Posterior vena cava (tissue), 2 donors: ENCODE measurements around the gene MYL3. TPM values are rescaled to one million over a fixed set of nuclear protein-coding genes. Genes with fewer than 3 reads are reported as not detected.
A peak's percentile ranks its signal among the peaks of the same experiment; 100 is the strongest.

Source experiments
- DNase-seq: peaks from one replicate; pipeline ENCODE4 v3.0.0-alpha.2; 2020; ENCODE audit warnings: low spot score
- intact Hi-C, 2 donors: fragments of 100-400 bp; cut with DNase I; formaldehyde crosslinking; loops; one replicate each; pipeline versions ENCODE4 v1.14.1 to v1.14.2; 2022 to 2023
- total RNA-seq, 2 donors: library from RNA; stranded (reverse); fragmentation: NEBNext Ultra II Directional; extraction: Animal tissue kit (Norgen Biotek cat#: 25700); gene quantifications; one replicate each; pipeline ENCODE4 v1.2.1, GENCODE V29; 2021
- donor health status: DM: yes; HTN: yes; CAD: no.
- donor health status: DM: yes; HTN: yes; CAD: no.

Gene MYL3
- total RNA-seq, 2 donors from 2014 or later = 3.2 to 5.9 TPM

- intact Hi-C loops = no loop called here
- no peak for DNase-seq
These were observed 10.3 kb upstream of the MYL3 start for GRCh38 chr3:46873521-46873920.

- DNase-seq = no peak
- intact Hi-C loops = no loop called here
These were observed 8.0 kb upstream of the MYL3 start for GRCh38 chr3:46871222-46871621.

GRCh38 chr3:46870651-46871050, 7.4 kb upstream of the MYL3 start:
- intact Hi-C loops = no loop called here
- DNase-seq = no peak

GRCh38 chr3:46869440-46869839, 6.2 kb upstream of the MYL3 start:
- DNase-seq = no peak
- intact Hi-C loops = loop anchor here in 1 of 2 donors (5.0 to 10.0 kb wide), 2 partner anchors 38 to 165 kb away; partner anchors contain the start of gene TMIE

- intact Hi-C loops = loop anchor here in 1 of 2 donors (5.0 to 10.0 kb wide), 2 partner anchors 38 to 164 kb away; partner anchors contain the start of gene TMIE
- DNase-seq = no peak
These were observed 5.7 kb upstream of the MYL3 start for GRCh38 chr3:46868948-46869347.

- intact Hi-C loops = loop anchor here in 1 of 2 donors (5.0 to 10.0 kb wide), 2 partner anchors 39 to 163 kb away; partner anchors contain the start of gene TMIE
- no peak for DNase-seq
These were observed 5.0 kb upstream of the MYL3 start for GRCh38 chr3:46868287-46868686.

GRCh38 chr3:46867550-46867898, 4.3 kb upstream of the MYL3 start:
- intact Hi-C loops = loop anchor here in 1 of 2 donors (5.0 to 10.0 kb wide), 2 partner anchors 40 to 163 kb away; partner anchors contain the start of gene TMIE
- DNase-seq = peak; percentile 94

- peak; percentile 94 for DNase-seq
- intact Hi-C loops = loop anchor here in 1 of 2 donors (5.0 to 10.0 kb wide), 2 partner anchors 40 to 162 kb away; partner anchors contain the start of gene TMIE
These were observed 3.7 kb upstream of the MYL3 start for GRCh38 chr3:46866720-46867549.

GRCh38 chr3:46866032-46866595, 2.9 kb upstream of the MYL3 start:
- peak; percentile 47 for DNase-seq
- intact Hi-C loops = loop anchor here in 1 of 2 donors (5.0 to 10.0 kb wide), 2 partner anchors 41 to 161 kb away; partner anchors contain the start of gene TMIE

- intact Hi-C loops = loop anchor here in 1 of 2 donors (5.0 to 10.0 kb wide), 2 partner anchors 42 to 161 kb away; partner anchors contain the start of gene TMIE
- DNase-seq = peak; percentile 38
These were observed 2.3 kb upstream of the MYL3 start for GRCh38 chr3:46865546-46865945.

- intact Hi-C loops = loop anchor here in 1 of 2 donors (5.0 to 10.0 kb wide), 2 partner anchors 42 to 160 kb away; partner anchors contain the start of gene TMIE
- peak; percentile 49 for DNase-seq
These were observed 1.8 kb upstream of the MYL3 start for GRCh38 chr3:46865031-46865507.

GRCh38 chr3:46864061-46864881, 1.0 kb upstream of the MYL3 start:
- DNase-seq = peak; percentile 78

GRCh38 chr3:46862369-46863025, 747 bp downstream of the MYL3 start:
- intact Hi-C loops = loop anchor here in 1 of 2 donors (5.0 to 10.0 kb wide), 2 partner anchors 35 to 158 kb away; partner anchors contain the start of gene TMIE
- DNase-seq = peak; percentile 49

More at GRCh38 chr3:46864061-46864881, 1.0 kb upstream of the MYL3 start:
- intact Hi-C loops = loop anchor here in 1 of 2 donors (5.0 to 10.0 kb wide), 2 partner anchors 33 to 159 kb away; partner anchors contain the start of gene TMIE

GRCh38 chr3:46861605-46862368, 1.5 kb downstream of the MYL3 start:
- peak; percentile 67 for DNase-seq
- intact Hi-C loops = loop anchor here in 1 of 2 donors (5.0 to 10.0 kb wide), 2 partner anchors 36 to 157 kb away; partner anchors contain the start of gene TMIE

- intact Hi-C loops = loop anchor here in 1 of 2 donors (5.0 to 10.0 kb wide), 2 partner anchors 36 to 156 kb away; partner anchors contain the start of gene TMIE
- DNase-seq = peak; percentile 72
These were observed 2.2 kb downstream of the MYL3 start for GRCh38 chr3:46860810-46861604.

- peak; percentile 64 for DNase-seq
- intact Hi-C loops = loop anchor here in 1 of 2 donors (5.0 to 10.0 kb wide), 2 partner anchors 37 to 155 kb away; partner anchors contain the start of gene TMIE
These were observed 3.0 kb downstream of the MYL3 start for GRCh38 chr3:46860017-46860809.
